Measurements from ENCODE around the gene G0S2.

The G0S2 gene

GRCh38 chr1:209678981-209679539 lies 3.8 kb downstream of the G0S2 start:
- Histone ChIP-seq H3K27me3 (ENCODE audit: control insufficient read depth, low read length) (peaks cover 6% of the 10 kb centered on the region; the same call in 1 of the 2 replicates), H3K9me2 (replicated peaks; ENCODE audit: control insufficient read depth, low read length) (no peaks in the 10 kb centered on the region), H4K20me1 (ENCODE audit: control insufficient read depth, insufficient read depth, low read depth, low read length) (no peaks in the 10 kb centered on the region), H3K4me1 (ENCODE audit: control insufficient read depth, low read length) (no peaks in the 10 kb centered on the region), H3K9me3 (ENCODE audit: control insufficient read depth, insufficient read depth, low read length) (no peaks in the 10 kb centered on the region), H3K27ac (ENCODE audit: low read depth, low read length) (no peak overlapping the region), H3K4me3 (ENCODE audit: low read length) (no peak overlapping the region), H3K36me3 (ENCODE audit: control insufficient read depth, low read length) (no peaks in the 10 kb centered on the region), H3F3A (ENCODE audit: control insufficient read depth, insufficient read depth) (no peaks in the 10 kb centered on the region), H3K4me2 (ENCODE audit: low read length) (no peak overlapping the region), H3K79me2 (ENCODE audit: control insufficient read depth, low read length) (no peaks in the 10 kb centered on the region)
- TF ChIP-seq CTCF (IDR thresholded peaks at IDR 0.05; ENCODE audit: low read depth, low read length, poor library complexity, severe bottlenecking) (no peak), EZH2phosphoT487 (IDR thresholded peaks at IDR 0.05; ENCODE audit: borderline replicate concordance, low read length) (no peak)

GRCh38 chr1:209685821-209686220 lies 10.6 kb downstream of the G0S2 start:
- Histone ChIP-seq H3F3A (ENCODE audit: control insufficient read depth, insufficient read depth) (no peaks in the 10 kb centered on the region), H3K27me3 (ENCODE audit: control insufficient read depth, low read length) (no peaks in the 10 kb centered on the region), H3K4me1 (ENCODE audit: control insufficient read depth, low read length) (no peaks in the 10 kb centered on the region), H3K9me2 (replicated peaks; ENCODE audit: control insufficient read depth, low read length) (no peaks in the 10 kb centered on the region), H3K36me3 (ENCODE audit: control insufficient read depth, low read length) (no peaks in the 10 kb centered on the region), H3K4me2 (ENCODE audit: low read length) (no peak overlapping the region), H3K79me2 (ENCODE audit: control insufficient read depth, low read length) (no peaks in the 10 kb centered on the region), H3K27ac (ENCODE audit: low read depth, low read length) (no peak overlapping the region), H4K20me1 (ENCODE audit: control insufficient read depth, insufficient read depth, low read depth, low read length) (no peaks in the 10 kb centered on the region), H3K4me3 (ENCODE audit: low read length) (no peak overlapping the region), H3K9me3 (ENCODE audit: control insufficient read depth, insufficient read depth, low read length) (no peaks in the 10 kb centered on the region)
- TF ChIP-seq CTCF (IDR thresholded peaks at IDR 0.05; ENCODE audit: low read depth, low read length, poor library complexity, severe bottlenecking) (no peak), EZH2phosphoT487 (IDR thresholded peaks at IDR 0.05; ENCODE audit: borderline replicate concordance, low read length) (no peak)

- no peak overlapping the region for H3K4me2 ChIP-seq (ENCODE audit: low read length)
- no peaks in the 10 kb centered on the region for H3K36me3 ChIP-seq (ENCODE audit: control insufficient read depth, low read length)
- H3K27ac ChIP-seq (ENCODE audit: low read depth, low read length), result no peak overlapping the region
- no peaks in the 10 kb centered on the region for H3K27me3 ChIP-seq (ENCODE audit: control insufficient read depth, low read length)
- no peaks in the 10 kb centered on the region for H3K9me2 ChIP-seq (replicated peaks; ENCODE audit: control insufficient read depth, low read length)
- no peaks in the 10 kb centered on the region for H3K79me2 ChIP-seq (ENCODE audit: control insufficient read depth, low read length)
- H3K4me1 ChIP-seq (ENCODE audit: control insufficient read depth, low read length), result no peaks in the 10 kb centered on the region
- TF ChIP-seq CTCF (IDR thresholded peaks at IDR 0.05; ENCODE audit: low read depth, low read length, poor library complexity, severe bottlenecking) (no peak), EZH2phosphoT487 (IDR thresholded peaks at IDR 0.05; ENCODE audit: borderline replicate concordance, low read length) (no peak)
- no peaks in the 10 kb centered on the region for H3F3A ChIP-seq (ENCODE audit: control insufficient read depth, insufficient read depth)
- no peak overlapping the region for H3K4me3 ChIP-seq (ENCODE audit: low read length)
- H4K20me1 ChIP-seq (ENCODE audit: control insufficient read depth, insufficient read depth, low read depth, low read length), result no peaks in the 10 kb centered on the region
- no peaks in the 10 kb centered on the region for H3K9me3 ChIP-seq (ENCODE audit: control insufficient read depth, insufficient read depth, low read length)
Observed at GRCh38 chr1:209686322-209686721, 11.1 kb downstream of the G0S2 start.
